Activated CD4-positive, CD25-positive, alpha-beta regulatory T cell (primary cell): ENCODE data around the gene ALDH5A1.

ENCODE experiments used
- DNase-seq, 4 experiments: peaks; one replicate each; lab custom pipeline; 2025; lab: John Stamatoyannopoulos, UW

ALDH5A1 gene

DNA sequence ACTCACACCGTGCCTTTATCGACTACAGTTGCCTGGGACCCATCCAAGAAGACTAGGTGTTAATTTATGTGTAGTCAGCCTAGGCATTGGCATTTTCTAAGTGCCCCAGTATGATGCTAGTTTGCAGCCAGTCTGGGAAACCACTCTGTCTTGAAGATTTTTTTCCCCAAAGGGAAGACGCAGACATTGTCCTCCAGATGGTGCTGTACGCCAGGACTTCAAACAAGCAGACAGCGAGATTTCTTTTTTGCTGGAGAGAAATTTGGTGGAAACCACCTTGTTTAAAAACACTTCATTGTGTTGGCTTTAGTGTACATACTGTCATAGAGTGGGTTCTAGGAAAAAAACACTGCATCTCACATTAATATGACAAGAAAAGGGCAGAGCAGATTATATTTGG is 30.0 kb downstream of the ALDH5A1 start:
- DNase-seq: no peak

DNA sequence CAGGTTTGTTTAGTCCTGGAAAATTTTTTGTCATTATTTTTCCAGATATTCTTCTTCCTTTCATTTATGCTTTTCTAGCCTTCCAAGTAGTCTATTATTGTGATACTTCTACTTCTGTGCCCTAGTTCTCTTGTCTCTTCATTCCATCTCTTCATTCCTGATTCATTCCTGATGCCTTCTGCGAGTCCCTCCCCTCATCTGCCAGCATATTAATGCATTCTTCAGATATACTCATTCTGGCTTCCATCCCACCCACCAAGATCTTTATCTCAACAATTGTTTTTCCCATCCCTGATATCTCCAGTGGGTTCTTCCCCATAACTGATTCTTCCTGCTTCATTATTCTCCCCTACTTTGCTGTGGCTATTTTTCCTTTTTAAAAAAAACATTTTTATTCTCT is 35.2 kb downstream of the ALDH5A1 start:
- no peak for DNase-seq

DNA sequence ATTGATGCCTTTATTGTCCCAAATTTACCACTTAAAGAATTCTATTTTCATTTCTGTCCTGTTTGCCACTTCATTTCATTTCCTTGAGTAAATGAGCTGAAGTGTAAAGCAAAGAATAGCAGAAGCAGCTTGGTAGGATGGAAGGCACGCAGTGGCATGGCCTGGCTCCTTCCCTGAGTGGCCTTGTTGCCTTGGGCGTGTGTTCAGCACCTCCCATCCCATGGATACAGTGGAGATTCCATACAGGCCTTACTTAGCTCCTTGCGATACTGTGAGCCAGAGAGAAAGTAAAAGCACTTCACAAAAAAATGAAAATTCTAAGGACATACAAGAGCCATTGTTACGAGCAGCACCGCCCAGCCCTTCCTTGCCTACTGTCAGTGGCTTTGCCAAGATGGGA is 39.6 kb downstream of the ALDH5A1 start:
- DNase-seq: no peak

DNA sequence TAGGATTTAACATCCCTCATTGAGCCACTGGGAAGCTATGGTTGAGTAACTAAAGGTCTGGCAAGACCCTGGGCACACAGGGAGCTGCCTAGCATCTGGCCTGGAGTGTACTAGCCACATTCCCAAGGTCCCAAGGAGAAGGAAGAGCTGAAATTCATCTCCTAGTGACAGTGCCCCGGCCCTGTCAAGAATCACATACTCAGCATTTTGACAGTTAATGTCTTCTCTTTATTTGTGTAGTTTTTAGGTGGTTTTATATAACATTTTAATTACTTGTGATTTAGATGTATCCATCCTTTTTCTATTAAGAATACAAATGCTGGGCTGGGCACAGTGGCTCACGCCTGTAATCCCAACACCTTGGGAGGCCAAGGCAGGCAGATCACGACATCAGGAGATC is 40.4 kb downstream of the ALDH5A1 start:
- no peak for DNase-seq

DNA sequence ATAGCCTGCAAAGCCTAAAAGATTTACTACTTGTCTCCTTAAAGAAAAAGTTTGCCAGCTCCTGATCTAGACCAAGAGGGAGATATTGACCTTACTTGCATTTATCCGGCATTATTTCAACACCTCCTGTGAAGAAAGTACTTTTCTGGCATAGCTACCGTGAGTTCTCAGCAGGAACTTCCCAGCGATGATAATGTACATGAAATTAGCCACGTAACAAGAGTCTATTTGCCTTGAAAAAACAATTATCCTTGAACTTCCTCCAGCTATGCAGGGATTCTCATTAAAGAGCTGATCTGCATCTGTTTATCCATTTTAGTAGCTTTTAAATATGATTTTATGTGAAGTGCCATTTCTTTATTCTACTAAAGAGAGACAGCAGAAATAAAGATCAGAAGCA is 41.7 kb downstream of the ALDH5A1 start:
- no peak for DNase-seq

DNA sequence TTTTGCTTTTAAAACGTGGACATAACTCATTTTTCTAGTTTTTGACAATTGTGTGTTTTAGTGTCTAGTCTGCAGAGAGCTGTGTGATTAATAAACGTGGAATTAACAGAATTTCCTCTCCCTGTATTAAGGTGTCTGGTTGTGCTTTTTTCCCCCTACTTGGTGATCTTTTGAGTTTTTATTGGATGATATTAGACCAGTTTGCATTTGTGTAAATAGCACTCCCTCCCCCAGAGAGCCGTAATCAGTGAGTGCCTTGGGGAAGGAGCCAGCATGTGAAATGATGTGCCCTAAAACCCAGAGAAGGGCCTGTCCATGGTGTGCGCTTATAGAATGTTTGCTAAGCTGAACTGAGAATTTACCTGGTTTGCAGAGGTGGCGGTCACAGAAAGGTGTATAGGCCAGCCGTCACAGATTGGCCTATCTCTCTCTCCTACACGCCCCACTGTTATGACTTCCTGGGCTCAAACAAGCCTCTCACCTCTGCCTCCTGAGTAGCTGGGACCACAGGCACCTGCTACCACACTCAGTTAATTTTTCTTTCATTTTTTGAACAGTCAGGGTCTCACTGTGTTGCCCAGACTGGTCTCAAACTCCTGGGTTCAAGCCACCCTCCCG is 42.4 kb downstream of the ALDH5A1 start:
- DNase-seq: no peak

DNA sequence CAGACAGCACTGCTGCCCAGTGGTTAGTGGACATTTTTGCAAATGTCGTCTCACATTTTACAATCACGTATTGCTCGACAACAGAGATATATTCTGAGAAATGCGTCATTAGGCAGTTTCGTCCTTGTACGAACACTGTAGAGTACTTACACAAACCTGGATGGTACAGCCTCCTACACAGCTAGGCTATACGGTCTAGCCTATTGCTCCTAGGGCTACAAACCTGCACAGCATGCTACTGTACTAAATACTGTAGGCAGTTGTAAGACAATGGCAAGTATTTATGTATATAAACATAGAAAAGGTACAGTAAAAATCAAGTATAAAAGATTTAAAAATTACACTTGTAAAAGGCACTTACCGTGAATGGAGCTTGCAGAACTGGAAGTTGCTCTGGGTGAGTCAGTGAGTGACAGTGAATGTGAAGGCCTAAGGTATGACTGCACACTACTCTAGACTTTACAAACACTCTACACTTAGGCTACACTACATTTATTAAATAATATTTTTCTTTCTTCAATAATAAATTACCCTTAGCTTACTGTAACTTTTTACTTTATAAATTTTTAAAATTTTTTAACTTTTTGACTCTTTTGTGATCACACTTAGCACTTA is 43.1 kb downstream of the ALDH5A1 start:
- no peak for DNase-seq

DNA sequence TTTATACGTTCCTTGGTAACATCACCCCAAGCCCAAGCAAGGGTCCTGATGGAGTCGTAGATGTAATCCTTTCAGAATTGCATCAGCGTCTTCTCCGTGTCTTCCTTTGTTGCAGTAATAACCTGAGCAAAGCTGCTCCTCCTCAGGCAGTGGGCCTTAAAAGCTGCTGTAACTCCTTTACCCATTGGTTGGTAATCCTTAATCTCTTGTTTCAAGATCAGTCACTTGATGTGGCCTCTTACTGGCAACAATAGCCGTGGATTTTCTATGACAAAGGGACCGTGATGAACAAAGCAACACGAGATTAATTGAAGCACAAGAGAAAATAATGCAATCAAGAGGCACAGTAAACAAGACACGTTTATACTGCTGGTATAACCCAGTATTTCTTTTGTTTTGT is 44.6 kb downstream of the ALDH5A1 start:
- DNase-seq: no peak

DNA sequence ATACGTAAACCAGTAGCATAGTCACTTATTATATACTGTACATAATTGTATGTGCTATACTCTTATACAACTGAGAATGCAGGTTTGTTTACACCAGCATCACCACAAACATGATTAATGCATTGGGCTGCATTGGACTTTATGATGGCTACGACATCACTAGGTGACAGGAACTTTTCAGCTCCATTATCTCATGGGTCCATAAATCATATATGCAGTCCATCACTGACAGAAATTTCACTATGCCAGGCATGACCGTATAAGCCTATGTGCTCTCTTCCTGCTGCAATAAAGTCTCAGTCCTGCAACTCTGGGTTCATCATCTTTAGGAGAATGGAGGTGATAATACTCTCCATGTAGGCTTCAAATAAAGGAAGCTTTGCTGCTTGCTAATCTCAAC is 45.4 kb downstream of the ALDH5A1 start:
- no peak for DNase-seq

DNA sequence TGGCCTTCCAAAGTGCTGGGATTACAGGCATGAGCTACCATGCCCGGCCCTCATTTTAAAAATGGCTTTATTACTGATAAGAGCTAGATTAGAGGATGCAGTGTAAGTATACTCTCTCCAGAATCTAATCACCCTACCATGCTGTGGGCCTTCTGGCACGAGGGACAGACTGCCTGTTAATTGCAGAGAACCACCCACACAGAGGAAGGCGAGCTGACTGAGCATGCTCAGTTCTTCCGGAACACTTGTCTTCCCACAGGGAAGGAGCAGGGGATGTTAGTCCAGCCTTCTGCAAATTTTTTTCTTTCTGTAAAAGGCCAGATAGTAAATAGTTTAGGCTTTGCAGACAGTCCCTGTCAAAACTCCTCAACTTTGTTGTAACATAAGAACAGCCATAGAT is 48.9 kb downstream of the ALDH5A1 start:
- no peak for DNase-seq

DNA sequence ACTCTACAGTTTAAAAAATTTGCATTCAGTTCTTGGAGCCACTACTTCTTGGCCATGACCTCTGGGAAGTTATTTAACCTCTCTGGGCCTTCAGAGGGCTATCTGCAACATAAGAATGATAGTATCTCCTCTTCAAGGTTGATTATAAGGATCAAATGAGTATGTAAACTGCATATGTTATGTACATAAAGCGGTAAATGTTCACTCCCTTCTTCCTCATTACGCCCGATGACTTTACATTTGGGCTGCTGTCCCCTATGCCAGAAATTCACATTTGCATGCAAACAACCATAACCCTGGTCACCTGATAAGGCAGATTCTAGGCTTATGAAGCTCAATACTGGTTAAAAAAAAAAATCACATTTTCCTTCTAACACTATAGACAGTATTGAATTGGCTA is 50.4 kb downstream of the ALDH5A1 start:
- DNase-seq: no peak

DNA sequence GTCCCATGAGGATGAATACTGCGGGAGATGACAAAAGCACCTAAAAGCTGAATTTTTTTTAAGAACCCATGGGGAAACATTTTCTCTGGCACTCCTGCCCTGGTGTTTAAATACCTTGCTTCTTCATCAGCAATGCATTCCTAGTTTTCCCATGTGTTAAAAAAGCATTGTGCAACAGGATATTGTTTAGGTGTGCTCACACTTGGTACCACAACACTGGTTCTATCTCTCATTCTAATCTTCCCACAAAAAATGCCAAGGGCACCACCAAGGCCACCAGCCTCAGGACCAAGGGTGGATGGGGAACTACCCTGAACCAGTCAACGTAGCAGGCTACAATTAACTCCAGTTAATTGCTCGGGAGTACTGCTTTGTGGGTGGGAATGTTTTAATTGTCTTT is 50.9 kb downstream of the ALDH5A1 start:
- no peak for DNase-seq

DNA sequence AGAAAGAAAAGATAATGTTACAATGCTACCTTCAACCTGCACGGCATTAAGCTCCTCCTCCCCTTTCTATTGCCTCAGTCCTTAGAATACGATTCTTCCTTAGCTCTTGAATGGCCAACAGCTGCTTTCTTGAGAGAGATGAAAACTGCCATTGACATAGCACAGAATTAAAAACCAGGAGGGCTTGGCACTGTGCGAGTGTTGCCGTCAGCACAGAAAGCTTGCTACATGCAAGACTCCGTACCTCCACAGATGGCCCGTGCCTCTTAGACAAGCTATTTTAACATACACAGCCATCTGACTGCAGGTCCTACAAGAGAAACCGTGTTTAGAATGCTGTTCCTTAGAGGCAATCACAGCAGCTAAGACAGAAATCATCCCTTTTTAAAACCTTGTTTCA is 51.7 kb downstream of the ALDH5A1 start:
- DNase-seq: no peak

DNA sequence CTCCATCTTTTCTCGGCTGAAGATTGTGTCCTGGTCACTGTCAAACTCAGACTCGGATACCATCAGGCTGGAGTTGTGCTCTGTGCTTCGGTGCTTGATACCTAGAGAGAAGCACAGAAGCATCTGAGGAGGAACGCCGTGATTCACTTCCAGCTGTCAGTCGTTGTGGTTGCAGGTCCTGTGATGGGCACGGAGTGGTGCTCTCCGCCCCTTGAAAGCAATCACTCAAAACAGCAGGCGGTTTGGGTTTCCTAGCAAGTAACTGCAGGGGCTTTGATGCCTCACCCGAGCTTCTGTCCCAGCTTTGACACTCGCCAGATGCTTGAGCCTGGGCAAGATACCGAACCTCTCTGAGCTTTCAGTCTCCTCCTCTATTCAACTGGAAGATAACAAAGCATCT is 52.5 kb downstream of the ALDH5A1 start:
- DNase-seq: peak in 2 of 4 experiments; percentile 1 to 18

DNA sequence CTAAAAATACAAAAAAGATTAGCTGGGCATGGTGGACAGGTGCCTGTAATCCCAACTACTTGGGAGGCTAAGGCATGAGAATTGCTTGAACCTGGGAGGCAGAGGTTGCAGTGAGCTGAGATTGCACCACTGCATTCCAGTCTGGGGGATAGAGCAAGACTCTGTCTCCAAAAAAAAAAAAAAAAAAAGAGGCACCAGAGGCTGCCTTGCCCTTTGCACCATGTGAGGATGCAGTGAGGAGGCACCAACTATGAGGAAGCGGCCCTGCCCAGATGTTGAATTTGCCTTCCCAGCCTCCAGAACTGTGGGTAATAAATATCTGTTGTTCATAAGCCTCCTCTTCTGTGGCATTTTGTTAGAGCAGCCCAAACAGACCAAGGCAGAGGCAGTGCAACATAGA is 54.4 kb downstream of the ALDH5A1 start:
- DNase-seq: no peak

DNA sequence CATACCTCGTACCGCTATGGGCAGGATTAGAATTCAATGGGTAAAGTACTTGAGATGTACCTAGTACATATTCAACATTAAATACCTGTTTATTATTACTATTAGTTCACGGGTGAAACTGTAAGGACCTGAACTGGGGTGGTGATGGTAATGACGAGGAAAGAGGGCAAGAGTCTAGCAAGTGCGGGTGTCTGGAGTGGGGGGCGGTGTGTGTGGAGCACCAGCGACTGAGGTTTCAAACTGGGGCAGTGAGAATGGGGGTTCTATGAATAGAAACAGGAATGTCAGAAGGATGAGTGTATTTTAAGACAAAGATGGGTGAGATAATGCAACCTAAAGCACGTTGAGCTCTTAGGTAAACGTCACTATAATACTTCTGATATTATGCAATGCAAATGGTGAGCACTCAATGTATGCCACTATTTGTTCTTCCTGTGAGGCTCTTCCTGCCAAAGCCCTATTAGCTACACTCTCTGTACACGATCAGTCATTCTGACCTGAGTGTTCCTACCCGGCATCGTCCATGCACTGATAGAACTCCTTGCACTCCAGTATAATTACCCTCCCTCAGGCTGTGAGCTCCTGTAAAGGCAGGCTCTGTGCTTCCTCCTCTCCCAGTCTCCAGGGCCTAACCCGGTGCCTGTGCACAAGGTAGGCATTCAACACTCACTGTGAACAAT is 55.0 kb downstream of the ALDH5A1 start:
- DNase-seq: no peak

DNA sequence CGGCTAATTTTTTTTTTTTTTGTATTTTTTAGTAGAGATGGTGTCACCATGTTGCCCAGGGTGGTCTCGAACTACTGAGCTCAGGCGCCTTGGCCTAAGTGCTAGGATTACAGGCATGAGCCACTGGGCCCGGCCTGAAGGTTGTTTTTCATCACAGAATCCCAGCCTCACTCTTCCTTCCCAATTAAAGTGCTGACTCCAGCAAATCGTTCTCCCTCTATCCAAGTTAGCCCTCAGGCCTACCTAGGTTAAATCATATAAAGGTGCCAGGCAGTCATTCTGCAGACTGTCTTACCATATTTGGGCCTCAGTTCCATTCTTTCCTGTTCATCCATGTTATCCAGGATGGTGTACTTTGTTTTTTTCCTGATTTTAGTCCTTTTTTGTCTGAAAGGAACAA is 56.4 kb downstream of the ALDH5A1 start:
- DNase-seq: no peak

DNA sequence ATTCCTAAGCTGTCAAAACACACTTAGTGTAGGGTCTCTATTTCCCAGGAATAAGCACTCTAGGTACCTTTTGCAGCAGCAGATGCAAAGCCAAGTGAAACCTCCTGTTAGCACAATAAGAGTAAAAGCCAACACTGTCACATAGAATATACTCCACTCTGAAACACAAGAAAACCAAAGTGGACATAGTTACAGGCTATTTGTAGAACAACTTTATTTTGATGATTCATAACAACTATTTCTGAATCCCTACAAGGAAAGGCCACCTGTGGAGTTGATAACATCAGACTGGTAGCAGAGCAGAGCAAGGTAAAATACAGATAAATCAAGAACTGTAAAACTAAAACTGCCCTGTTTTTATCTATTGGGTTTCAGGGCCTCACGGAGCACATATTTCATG is 59.7 kb downstream of the ALDH5A1 start:
- DNase-seq: no peak

DNA sequence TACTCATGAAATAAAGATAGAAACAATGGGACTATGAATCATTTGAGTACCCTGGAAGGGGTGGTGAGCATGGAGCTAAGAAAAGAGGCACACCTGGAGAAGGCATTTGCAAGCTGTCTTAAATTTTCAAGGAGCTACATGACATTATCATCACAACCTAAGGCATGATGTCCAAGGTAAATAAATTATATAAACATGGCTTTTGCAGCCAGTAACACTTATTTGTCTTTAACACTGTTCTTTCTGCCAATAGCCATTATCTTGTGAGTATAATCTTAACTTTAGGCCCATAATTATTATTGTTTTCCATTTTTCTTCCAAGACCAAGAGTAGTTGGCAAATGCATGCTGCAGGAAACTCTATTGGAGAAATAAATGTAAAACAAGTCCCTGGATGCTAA is 63.7 kb downstream of the ALDH5A1 start:
- no peak for DNase-seq

DNA sequence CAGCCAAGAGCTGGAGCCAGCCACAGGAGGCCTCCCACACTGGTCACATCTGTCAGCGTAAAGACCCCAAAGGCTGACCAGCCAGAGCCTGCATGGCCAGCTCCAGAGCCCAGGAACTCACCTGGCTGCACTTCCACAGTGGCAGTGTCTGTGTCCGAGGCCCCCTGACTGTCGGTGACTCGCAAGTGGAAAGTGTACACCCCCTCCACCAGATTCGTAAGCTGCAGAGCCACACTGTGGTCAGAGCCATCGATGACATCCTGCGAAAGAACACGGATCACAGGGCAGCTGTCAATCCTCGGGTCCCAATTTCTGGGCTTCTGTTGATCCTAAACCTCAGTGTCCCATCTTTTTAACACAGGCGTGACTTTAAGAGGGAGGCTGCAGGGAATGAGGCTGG is 69.3 kb downstream of the ALDH5A1 start:
- DNase-seq: no peak

DNA sequence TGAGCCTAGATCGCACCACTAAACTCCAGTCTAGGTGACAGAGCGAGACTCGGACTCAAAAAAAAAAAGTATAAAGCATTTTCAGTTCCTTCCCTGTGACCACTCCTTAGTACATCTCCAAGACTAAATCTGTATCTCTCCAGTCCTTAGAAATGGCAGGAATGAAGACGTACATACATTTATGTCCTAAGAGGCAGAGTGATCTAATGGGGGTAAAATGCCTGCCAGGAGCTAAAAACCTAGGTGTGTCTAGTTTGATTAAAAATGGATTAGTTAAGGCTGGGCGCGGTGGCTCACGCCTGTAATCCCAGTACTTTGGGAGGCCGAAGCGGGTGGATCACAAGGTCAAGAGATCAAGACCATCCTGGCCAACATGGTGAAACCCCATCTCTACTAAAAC is 70.4 kb downstream of the ALDH5A1 start:
- no peak for DNase-seq

DNA sequence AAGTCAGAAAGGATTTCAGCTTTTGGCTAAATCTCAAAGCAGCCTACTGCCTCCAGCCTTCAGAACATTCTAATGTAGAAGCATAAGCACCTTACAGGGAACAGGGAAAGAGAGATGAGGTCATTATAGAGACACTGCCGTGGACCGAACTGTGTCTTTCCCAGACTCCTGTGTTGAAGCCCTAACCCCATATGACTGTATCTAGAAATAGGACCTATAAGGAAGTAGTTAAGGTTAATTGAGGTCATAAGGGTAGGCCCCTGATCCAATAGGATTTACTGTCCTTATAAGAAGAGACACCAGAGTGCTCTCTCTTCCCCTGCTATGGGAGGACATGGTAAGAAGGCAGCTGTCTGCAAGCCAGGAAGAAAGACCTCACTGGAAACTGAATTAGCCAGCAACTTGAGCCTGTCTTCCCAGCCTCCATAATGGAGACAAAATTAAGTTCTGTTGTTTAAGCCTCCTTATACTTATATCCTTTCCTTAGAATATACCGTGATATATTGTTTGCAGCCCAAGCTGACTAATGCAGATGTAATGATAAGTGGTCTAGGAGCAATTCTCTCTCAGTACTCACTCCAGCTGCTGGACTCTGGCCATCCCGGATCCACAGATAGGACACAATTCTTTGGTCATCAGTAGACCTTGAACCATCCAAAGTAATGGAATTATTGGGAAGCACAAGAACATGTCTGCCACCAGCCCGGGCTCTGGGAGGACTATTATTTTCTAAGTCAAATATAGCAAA is 71.4 kb downstream of the ALDH5A1 start:
- DNase-seq: no peak

DNA sequence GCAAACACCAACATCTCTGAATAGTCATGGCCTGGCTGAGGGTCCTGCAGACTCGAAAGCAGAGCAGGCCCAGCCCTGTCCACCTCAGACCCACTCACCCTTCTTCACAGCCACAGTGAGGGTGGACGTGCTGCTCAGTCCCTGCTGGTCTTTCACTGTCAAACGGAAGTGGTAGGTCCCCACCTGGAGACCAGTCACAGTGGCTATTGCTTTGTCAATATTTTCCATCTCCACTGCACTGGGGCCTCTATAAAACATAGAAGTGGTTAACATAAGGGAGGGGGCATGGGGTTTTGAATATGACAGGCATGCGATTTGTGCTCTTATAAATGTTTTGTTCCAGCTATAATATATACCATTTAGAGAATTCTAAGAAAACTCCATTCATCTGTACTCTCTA is 73.9 kb downstream of the ALDH5A1 start:
- no peak for DNase-seq
